ENCODE data around the gene LCE1E.

The LCE1E gene

GRCh38 chr1:152760551-152761190 lies 25.4 kb upstream of the LCE1E start:
- ChIA-PET POLR2A (no interaction called here), CTCF (interaction anchor here (1.0 kb wide), 1 partner anchor 107 kb away, joined by 4 read pairs; no protein-coding TSS in a partner anchor)
- TF ChIP-seq EGR2 (tag by site-specific recombination; IDR thresholded peaks at IDR 0.05; ENCODE audit: low read depth) (no peak), ZNF433 (tag by site-specific recombination; IDR thresholded peaks at IDR 0.05; ENCODE audit: low read depth) (no peak), BCL11B (tag by site-specific recombination; IDR thresholded peaks at IDR 0.05; ENCODE audit: low read depth) (no peak), PRDM1 (tag by site-specific recombination; IDR thresholded peaks at IDR 0.05) (no peak), IKZF3 (tag by site-specific recombination; IDR thresholded peaks at IDR 0.05) (no peak)
- TF ChIP-seq, protein P1, sequence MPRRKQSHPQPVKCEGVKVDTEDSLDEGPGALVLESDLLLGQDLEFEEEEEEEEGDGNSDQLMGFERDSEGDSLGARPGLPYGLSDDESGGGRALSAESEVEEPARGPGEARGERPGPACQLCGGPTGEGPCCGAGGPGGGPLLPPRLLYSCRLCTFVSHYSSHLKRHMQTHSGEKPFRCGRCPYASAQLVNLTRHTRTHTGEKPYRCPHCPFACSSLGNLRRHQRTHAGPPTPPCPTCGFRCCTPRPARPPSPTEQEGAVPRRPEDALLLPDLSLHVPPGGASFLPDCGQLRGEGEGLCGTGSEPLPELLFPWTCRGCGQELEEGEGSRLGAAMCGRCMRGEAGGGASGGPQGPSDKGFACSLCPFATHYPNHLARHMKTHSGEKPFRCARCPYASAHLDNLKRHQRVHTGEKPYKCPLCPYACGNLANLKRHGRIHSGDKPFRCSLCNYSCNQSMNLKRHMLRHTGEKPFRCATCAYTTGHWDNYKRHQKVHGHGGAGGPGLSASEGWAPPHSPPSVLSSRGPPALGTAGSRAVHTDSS (tag by site-specific recombination; IDR thresholded peaks at IDR 0.05), result no peak
- H3K27ac ChIP-seq (ENCODE audit: extremely low read depth, low read depth, low read length), result no peak overlapping the region
- no peaks in the 10 kb centered on the region for H3K36me3 ChIP-seq (ENCODE audit: control insufficient read depth in 2 of 2, insufficient read depth in 1 of 2, low read length in 2 of 2)
- no peaks in the 10 kb centered on the region for H3K9me3 ChIP-seq (ENCODE audit: control insufficient read depth, insufficient read depth, low read depth, low read length)
- no peaks in the 10 kb centered on the region for H3K4me1 ChIP-seq (ENCODE audit: control insufficient read depth, insufficient read depth, low read length)
- H3K4me3 ChIP-seq (ENCODE audit: low read depth, low read length), result no peak overlapping the region

DNA sequence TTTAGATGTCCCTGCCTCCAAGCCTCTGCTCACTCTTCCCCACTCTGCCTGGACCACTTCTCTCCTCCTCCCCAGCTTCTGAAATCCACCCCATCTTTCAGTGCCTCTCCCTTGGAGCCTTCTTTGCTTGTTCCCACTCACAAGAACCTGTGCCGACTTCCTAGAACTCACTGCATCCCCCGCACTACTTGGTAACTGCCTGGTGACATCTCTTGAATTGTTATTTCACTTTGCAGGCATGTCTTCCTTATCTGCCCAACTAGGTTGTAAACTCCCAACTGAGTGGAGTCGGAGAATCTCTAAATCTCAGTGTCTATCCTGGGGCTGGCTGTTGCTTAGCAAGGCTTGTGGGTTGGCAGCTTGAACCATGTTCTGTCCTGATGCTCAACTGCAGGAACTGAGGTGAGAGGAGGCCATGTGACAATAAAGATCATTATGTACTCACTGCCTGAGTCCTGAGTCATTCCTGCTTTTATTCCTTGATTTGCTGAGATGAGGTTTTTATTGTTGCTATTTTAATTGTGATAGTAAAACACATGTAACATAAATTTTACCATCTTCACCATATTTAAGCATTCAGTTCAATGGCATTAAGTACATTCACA lies 24.3 kb upstream of the LCE1E start:
- no peaks in the 10 kb centered on the region for H3K9me3 ChIP-seq (ENCODE audit: control insufficient read depth, insufficient read depth, low read depth, low read length)
- CTCF ChIA-PET, result no interaction called here

More for the DNA sequence above, 24.3 kb upstream of the LCE1E start:
- H3K4me1 ChIP-seq (ENCODE audit: control insufficient read depth, insufficient read depth, low read length), result no peaks in the 10 kb centered on the region
- no peak overlapping the region for H3K4me3 ChIP-seq (ENCODE audit: low read depth, low read length)
- POLR2A ChIA-PET, result no interaction called here
- TF ChIP-seq ZNF148 (tag by site-specific recombination; IDR thresholded peaks at IDR 0.05; ENCODE audit: borderline replicate concordance), result no peak
- TF ChIP-seq ZNF175 (tag by site-specific recombination; IDR thresholded peaks at IDR 0.05), result no peak
- TF ChIP-seq SP7 (tag by site-specific recombination; IDR thresholded peaks at IDR 0.05), result no peak
- TF ChIP-seq REST (tag by site-specific recombination; IDR thresholded peaks at IDR 0.05), result no peak
- no peak for TF ChIP-seq ZNF341 (tag by site-specific recombination; IDR thresholded peaks at IDR 0.05; ENCODE audit: low read depth)
- no peak for TF ChIP-seq ZNF747 (tag by site-specific recombination; IDR thresholded peaks at IDR 0.05)
- no peak for TF ChIP-seq ZFP69B (tag by site-specific recombination; IDR thresholded peaks at IDR 0.05)
- no peak for TF ChIP-seq ZNF324 (tag by site-specific recombination; IDR thresholded peaks at IDR 0.05)
- TF ChIP-seq, protein P2, sequence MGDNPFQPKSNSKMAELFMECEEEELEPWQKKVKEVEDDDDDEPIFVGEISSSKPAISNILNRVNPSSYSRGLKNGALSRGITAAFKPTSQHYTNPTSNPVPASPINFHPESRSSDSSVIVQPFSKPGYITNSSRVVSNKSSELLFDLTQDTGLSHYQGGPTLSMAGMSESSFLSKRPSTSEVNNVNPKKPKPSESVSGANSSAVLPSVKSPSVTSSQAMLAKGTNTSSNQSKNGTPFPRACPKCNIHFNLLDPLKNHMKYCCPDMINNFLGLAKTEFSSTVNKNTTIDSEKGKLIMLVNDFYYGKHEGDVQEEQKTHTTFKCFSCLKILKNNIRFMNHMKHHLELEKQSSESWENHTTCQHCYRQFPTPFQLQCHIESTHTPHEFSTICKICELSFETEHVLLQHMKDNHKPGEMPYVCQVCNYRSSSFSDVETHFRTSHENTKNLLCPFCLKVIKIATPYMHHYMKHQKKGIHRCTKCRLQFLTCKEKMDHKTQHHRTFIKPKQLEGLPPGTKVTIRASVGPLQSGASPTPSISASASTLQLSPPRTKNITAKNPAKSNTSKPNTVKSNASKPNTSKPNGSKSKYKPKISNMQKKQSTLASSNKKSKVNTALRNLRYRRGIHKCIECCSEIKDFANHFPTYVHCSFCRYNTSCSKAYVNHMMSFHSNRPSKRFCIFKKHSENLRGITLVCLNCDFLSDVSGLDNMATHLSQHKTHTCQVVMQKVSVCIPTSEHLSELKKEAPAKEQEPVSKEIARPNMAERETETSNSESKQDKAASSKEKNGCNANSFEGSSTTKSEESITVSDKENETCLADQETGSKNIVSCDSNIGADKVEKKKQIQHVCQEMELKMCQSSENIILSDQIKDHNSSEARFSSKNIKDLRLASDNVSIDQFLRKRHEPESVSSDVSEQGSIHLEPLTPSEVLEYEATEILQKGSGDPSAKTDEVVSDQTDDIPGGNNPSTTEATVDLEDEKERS (tag by site-specific recombination; IDR thresholded peaks at IDR 0.05), result no peak
- TF ChIP-seq ZIC2 (tag by site-specific recombination; IDR thresholded peaks at IDR 0.05), result no peak
- no peak overlapping the region for H3K27ac ChIP-seq (ENCODE audit: extremely low read depth, low read depth, low read length)
- no peaks in the 10 kb centered on the region for H3K36me3 ChIP-seq (ENCODE audit: control insufficient read depth in 2 of 2, insufficient read depth in 1 of 2, low read length in 2 of 2)
